ENCODE measurements around the gene SPECC1.
"Not testable (repeated sequence)": the region's sequence is repeated elsewhere in the genome, so short reads cannot be mapped to it uniquely, and the experiment has no call there.

The SPECC1 gene

GRCh38 chr17:20351405-20351804 is 342.2 kb downstream of the SPECC1 start:
- not testable (repeated sequence) for DNase-seq

DNA sequence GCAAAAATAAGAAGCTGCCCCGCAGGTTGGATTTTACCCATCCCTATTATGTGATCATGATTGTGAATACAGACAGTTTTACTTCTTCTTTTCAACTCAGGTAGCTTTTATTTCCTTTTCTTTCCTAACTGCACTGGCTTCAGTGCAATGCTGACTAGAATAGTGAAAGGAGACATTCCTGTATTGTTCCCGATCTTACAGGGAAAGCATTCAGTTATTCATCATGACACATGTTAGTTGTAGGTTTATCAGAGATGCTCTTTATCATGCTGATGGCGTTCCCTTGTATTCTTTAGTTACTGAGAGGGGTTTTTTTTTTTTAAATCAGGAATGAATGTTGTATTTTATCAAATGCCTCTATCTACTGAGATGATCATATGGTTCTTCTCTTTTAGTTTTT is 343.4 kb downstream of the SPECC1 start:
- DNase-seq, result not testable (repeated sequence)

- DNase-seq, result not testable (repeated sequence)
Measured at GRCh38 chr17:20363846-20364245, 354.7 kb downstream of the SPECC1 start.
